Prostate gland (tissue), 2 donors: ENCODE results near the gene DHH.
"Not testable (repeated sequence)": the region's sequence is repeated elsewhere in the genome, so short reads cannot be mapped to it uniquely, and the experiment has no call there.

Source experiments
- POLR2A ChIP-seq: fragments of 450-650 bp; IDR thresholded peaks from one replicate; pipeline ENCODE4 v1.6.1; 2016; ENCODE audit warnings: antibody characterized with exemption, mild to moderate bottlenecking
- TF ChIP-seq, protein P1 (sequence below), 4 experiments: fragments of 200-600 bp in 2 of 4; fragments of 450-650 bp in 2 of 4; sonication (generic) in 2 of 4; IDR thresholded peaks; 1 replicate in 3 of 4; 2 replicates in 1 of 4; pipeline ENCODE4 v1.5.1; 2016 to 2019; ENCODE audit warnings: antibody characterized with exemption in 4 of 4, mild to moderate bottlenecking in 2 of 4, moderate library complexity in 2 of 4

DNA sequence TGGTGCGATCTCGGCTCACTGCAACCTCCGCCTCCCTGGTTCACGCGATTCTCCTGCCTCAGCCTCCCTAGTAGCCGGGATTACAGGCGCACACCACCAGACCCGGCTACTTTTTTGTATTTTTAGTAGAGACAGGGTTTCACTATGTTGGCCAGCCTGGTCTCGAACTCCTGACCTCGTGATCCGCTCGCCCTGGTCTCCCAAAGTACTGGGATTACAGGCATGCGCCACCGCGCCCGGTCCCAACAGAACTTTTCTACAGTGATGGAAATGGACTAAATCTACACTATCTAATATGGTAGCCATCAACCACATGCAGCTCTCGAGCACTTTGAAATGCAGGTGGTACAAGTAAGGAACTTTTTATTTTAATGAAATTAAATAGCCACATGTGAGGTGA is 32.7 kb downstream of the DHH start:
- TF ChIP-seq, protein P1, sequence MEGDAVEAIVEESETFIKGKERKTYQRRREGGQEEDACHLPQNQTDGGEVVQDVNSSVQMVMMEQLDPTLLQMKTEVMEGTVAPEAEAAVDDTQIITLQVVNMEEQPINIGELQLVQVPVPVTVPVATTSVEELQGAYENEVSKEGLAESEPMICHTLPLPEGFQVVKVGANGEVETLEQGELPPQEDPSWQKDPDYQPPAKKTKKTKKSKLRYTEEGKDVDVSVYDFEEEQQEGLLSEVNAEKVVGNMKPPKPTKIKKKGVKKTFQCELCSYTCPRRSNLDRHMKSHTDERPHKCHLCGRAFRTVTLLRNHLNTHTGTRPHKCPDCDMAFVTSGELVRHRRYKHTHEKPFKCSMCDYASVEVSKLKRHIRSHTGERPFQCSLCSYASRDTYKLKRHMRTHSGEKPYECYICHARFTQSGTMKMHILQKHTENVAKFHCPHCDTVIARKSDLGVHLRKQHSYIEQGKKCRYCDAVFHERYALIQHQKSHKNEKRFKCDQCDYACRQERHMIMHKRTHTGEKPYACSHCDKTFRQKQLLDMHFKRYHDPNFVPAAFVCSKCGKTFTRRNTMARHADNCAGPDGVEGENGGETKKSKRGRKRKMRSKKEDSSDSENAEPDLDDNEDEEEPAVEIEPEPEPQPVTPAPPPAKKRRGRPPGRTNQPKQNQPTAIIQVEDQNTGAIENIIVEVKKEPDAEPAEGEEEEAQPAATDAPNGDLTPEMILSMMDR (IDR thresholded peaks at IDR 0.05), result not testable (repeated sequence)
- not testable (repeated sequence) for TF ChIP-seq POLR2A
